Eye (tissue), 1 donor: ENCODE results near the gene IQSEC2.

ENCODE experiments used
- DNase-seq: peaks from one replicate; pipeline ENCODE4 v3.0.0-alpha.2; 2015

Gene IQSEC2

DNA sequence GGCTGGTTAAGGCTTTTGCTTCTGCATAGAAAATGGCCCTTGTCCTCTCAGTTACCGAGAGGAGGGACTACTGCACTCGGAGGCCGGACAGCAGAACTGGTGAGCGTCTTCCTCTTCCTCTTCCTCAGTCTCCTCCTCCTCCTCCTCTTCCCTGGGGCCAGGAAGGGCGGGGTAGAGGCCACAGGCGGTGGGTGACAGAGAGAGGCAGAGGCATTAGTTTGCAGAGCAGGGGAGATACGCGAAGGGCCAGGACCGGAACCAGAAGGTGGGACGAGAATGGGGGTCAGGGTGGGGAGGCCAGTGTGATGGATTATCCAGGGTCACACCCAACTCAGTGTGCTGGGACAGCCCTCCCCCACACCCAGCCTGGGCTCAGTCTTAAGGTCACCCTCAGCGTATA is 14.5 kb downstream of the IQSEC2 start:
- no peak for DNase-seq

DNA sequence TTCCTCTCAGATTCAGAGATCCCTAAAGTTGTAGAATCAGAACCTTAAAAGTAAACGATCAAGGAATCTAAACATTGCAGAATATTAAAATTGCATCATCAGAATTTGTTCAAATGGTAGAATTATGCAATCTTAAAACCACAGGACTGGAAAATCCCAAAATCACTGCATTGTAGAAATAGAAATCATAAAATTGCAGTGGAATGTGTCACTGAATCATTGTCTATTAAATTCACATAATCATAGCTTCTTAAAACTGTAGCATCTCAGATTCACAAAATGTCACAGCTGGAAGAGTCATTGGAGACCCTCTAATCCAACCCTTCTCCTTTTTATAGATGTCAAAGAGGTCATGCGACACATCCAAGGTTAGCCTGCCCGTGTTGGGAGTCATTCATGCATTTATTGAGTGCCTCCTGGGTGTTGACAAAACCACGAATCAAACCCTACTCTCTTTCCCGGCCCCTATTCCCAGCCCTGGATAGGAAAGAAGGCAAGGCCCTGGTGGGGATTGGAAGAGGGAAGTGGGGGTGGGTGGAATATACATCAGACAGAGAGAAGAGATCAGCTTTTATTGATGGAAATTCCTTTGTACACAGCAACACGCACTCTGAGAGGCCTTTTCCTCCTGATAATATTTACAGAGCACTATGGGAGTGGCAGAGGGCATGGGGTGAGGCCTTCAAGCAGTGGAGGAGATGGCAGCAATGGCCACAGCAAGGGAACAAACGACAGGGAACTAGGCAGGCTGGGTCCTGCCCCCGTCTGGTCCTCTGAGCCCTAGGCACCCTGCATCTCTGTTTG is 15.4 kb downstream of the IQSEC2 start:
- DNase-seq = peak; percentile 17

DNA sequence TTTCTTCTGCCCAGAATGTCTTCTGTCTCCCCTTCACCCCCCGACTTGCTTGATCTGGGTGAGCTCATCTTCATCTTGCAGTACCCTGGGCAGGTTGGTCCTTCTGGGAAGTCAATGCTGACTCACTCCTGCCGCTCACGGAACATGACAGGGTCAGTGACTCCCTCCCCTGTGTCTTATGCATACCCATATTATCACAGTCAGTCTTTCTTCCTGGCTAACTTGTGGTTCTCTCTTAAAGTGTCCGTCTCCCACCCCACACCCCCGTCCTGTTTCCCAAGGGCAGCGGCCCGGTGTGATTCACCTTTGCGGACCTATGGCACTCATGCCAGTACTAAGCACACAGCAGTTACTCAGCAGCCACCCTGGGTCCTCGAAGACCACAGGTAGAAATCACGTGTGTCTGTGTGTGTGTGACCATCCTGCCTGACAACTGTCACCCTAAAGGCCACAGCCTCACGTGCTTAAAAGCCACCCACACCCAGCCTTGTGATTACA is 17.7 kb downstream of the IQSEC2 start:
- no peak for DNase-seq

- no peak for DNase-seq
Observed at GRCh38 chrX:53262918-53263394, 18.4 kb downstream of the IQSEC2 start.

DNA sequence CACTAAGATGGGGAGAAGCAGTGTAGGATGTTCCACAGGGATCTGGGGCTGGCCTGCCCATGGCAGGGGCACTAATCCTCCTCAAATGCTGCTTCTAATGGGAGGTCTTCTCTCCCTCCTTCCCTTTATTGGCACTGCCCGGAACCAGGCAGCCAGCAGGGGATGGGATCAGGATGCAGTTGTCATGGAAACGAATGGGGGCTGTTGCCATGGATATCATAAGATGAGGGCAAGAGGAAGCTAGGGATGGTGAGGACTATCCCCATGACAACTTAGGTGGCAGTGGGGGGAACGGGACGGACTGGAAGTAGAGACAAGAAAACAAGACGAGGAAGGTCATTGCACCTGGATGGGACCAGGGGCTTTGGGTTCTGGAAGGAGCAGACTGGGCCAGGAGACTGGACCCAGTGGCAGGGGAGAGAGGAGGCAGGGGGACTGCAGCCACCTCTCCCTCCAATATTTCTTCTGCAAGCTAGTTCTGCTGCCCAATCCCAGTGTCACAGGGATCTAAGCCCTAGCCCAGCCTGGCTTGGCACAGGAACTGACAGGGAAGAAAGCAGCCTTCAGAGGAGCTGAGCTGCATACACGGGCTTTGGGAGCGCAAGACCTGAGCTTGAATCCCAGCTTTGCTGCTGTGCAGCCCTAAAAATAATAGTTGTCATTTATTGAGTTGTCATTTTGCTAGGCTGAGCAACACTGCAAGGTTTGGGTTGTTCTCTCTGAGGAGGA is 19.0 kb downstream of the IQSEC2 start:
- no peak for DNase-seq

GRCh38 chrX:53261355-53261972 is 19.9 kb downstream of the IQSEC2 start:
- DNase-seq = no peak

DNA sequence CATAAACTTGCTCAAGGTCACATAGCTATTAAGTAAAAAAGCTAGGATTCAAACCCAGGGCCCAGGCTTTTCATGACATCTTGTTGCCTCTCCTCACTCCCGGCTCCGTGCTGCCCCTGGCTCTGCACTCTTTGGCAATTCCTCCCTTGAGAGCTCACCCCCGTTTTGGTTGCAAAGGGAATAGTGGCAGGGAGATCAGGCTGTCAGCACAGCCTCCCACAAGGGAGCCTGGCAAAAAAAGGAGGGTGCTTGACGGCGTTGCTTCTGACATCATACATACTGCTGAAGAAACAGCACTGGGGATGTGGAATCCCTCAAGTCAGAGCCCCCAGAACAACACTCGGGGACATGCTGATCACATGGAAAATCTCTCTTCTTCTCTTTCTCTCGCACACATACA is 20.5 kb downstream of the IQSEC2 start:
- no peak for DNase-seq

- no peak for DNase-seq
Observed at GRCh38 chrX:53257670-53258423, 23.5 kb downstream of the IQSEC2 start.

- DNase-seq = no peak
Observed at GRCh38 chrX:53257166-53257565, 24.2 kb downstream of the IQSEC2 start.

GRCh38 chrX:53256446-53257041 is 24.8 kb downstream of the IQSEC2 start:
- peak; percentile 23 for DNase-seq

GRCh38 chrX:53255738-53256191 is 25.6 kb downstream of the IQSEC2 start:
- no peak for DNase-seq

- no peak for DNase-seq
Observed at GRCh38 chrX:53254570-53255461, 26.6 kb downstream of the IQSEC2 start.

DNA sequence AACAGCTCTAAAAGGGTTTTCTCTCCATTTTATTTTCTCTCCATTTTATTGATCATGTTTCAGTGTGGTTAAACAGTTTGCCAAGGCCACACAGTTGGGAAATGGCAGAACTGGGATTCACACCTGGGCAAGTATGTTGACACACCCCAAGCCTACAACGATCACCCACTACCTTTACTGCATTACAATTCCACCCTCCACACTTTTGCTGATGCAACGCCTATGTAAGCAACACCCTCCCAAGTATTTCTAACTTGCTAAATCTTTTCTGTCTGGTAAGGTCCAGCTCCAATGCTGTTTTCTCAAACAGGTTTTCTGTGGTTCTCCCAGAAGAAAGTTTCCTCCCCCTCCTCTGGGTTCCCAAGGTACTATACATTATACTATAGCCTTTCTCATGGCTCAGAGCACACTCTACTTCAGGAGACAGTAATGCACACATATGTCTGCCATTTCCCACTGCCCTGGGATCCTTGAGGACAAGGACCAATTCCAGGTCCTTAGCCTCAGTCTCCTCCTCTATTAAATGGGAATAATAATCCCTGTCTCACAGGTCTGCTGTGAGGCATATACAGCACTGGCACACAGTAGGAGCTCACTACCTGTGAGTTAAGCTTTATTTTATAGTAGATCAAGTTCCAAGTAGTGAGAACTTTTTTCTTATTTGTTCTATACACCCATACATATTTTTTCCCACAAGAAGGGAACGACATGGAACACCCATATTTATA is 27.9 kb downstream of the IQSEC2 start:
- DNase-seq = no peak

GRCh38 chrX:53251307-53251706 is 30.1 kb downstream of the IQSEC2 start:
- DNase-seq = peak; percentile 19

DNA sequence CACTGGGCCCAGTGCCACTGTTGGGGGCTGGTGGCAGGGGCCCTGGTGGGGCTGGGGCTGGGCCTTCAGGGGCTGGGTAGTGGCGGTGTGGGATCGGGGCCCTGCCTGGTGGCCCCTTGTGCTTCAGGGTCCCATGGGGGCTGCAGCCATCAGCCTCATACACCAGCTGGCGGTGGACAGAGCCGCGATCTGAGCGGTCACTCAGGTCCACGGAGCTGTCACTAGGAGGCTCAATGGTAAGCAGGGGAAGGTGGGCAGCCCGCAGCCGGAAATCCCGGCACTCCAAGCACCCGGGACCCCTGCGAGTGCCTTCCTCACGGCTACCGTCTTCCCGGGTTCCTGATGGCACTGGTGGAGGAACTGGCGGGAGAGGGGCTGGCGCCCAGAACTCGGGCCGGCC is 30.8 kb downstream of the IQSEC2 start:
- DNase-seq = no peak

DNA sequence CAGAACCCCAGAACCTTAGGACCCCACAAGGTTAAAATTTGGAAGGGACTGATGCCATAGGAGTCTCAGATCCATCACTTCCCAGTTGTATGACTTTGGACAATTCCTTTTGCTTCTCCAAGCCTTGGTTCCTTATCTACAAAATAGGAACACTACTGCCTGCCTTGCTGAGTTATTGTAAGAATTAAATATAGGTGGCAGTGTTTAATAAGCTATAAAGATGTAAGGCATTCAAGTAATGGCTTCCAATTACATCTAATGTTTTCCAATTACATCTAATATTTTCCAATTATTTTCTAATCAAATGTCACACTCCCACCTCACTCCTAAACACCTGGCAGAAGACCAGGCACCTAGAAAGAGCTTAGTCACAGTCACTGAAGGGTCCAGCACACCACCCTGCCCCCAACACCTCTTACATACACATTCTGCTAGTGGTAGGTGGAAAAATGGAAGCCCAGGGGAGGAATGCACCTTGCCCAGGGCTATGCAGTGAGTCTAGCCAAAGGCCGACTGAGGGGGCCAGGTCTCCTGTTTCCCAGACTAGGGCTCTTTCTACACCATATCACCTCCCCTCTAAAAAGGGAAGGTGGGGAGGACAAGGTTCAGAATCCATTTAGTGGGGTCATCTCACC is 31.9 kb downstream of the IQSEC2 start:
- DNase-seq = no peak

- DNase-seq = no peak
Observed at GRCh38 chrX:53247928-53248327, 33.5 kb downstream of the IQSEC2 start.

DNA sequence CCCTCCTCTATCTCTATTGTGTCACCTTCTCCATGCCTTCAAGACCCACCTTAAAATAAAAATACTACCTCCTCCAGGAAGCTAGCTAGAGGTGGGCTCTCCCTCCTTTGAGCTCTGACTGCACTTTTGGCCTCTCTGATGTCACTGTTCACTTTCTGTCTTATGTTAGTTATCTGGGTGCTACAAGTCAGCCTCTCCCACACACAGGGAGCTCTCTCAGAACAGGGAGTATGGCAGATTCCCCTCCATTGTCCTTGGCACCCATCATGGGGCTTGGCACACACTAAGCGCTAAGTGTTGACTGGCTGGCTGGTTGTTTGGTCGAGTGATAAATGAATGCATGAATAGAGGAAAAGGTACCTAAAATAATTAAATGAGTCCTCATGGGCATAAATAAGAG is 35.2 kb downstream of the IQSEC2 start:
- no peak for DNase-seq

- DNase-seq = no peak
Observed at GRCh38 chrX:53244610-53245009, 36.8 kb downstream of the IQSEC2 start.

- DNase-seq = no peak
Observed at GRCh38 chrX:53242310-53242709, 39.1 kb downstream of the IQSEC2 start.
